Stimulated activated CD4-positive, alpha-beta T cell treated with anti-CD3 and anti-CD28 coated beads, Interleukin-1b, Interleukin-23, amount 100 ng/mL, for 24 hours (primary cell): ENCODE results near the gene LMCD1.
"Not testable (repeated sequence)": the region's sequence is repeated elsewhere in the genome, so short reads cannot be mapped to it uniquely, and the experiment has no call there.

Experiments
- DNase-seq, 4 experiments: peaks; one replicate each; pipeline ENCODE4 v3.0.0-alpha.2; 2020; ENCODE audit warnings: low read depth in 4 of 4, low spot score in 1 of 4

The LMCD1 gene

DNA sequence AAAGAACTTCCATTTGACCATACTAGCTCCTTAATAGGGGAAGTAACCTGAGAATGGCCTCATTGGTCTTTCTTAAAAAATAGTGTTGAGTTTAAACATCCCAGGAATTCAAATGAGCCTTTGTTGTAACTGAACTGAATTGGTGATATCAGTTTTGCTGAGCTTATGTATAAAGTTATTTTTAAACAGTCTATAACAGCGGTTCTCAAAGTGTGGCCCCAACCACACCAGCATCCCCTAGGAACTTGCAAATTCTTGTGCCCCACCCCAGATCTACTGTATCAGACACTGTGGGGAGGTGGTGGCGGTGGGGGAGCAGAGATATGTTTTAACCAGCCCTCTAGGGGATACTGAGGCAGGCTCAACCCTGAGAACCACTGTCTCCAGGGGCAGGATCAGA lies 57.0 kb downstream of the LMCD1 start:
- no peak for DNase-seq

DNA sequence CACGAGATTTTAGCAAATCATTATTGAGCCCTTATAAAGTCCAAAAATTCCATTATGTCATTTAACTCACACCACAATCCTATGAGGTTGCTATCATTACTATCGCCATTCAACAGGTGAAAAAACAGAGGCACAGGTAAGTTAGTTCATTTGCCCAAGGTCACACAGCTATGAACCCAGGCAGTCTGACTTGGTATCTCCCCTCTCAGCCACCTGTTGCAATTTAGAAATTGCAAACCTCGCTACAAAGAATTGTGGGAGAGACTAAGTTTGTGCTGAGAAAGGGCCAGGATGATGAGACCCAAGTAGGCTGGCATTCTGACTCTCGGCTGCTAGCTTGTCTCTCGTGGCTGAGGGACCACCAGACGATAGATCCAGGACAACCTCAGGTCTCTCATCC lies 57.7 kb downstream of the LMCD1 start:
- no peak for DNase-seq

DNA sequence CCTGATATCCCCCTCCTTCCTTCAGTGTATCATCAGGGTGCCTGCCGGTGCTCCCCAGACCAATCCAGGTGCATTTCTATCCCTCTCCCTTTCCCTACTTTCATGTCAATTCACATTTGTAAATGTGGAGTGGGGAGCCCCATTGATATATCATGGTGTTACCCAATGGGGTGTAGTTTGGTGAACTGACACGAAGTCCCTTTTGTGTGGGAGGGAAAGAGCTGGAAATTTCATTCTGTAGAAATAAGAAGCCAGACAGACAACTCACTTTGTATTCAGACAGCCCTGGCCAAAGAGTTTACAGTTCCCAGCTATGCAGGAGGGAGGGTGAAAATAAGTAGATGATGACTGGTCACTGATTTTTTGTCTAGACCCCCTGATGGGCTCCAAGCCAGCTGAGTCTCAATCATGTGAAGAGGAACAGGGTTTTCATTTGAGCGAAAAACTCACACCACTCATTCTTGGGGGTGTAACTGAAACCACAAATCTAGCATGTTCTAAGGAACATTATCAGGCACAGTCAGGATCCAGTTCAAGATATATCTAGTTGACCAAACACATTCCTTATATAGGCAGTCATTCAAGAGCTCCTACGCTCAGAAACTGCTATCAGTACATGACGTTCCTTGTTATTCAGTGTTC lies 58.9 kb downstream of the LMCD1 start:
- no peak for DNase-seq

DNA sequence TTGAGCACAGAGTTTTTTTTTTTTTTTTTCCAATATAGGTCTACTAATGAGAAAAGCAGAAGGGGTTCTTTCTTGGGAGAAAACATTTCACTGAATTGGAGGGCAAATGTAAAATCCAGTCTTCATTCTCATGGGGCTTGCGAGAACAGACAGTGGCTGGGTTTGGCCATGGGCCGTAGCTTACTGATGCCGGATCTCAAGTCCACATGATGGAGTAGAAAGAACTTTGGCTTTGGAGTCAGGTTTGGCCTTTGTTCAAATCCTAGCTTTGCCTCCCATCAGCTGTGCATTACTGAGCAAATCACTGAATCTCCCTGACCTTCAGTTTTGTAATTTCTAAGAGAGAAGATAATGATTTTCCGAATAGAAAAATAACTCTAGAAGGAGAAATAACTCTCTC lies 59.7 kb downstream of the LMCD1 start:
- no peak for DNase-seq

DNA sequence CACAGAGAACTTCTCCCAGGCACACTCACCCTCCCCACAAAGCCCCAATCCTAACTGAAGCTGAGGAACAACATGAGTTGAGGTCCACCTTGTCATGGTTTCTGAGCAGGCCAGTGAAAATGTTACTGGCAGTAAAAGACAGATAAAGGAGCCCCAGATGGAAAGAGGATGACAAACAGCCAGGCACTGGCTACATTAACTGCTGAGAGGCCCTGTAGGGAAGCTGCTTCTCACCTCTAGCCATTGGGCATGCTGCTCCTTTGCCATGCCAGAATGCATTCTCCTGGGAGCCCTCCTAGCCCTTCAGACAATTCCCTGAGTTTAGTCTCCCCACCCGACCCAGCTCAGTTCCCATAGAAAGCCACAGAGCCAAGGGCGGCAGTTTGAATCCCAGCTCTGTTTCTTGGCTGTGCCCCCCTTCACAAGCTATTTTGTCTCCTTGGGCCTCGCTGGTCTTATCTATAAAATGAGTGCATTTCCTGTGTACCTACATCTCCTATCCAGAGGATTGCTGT lies 60.5 kb downstream of the LMCD1 start:
- DNase-seq: no peak

DNA sequence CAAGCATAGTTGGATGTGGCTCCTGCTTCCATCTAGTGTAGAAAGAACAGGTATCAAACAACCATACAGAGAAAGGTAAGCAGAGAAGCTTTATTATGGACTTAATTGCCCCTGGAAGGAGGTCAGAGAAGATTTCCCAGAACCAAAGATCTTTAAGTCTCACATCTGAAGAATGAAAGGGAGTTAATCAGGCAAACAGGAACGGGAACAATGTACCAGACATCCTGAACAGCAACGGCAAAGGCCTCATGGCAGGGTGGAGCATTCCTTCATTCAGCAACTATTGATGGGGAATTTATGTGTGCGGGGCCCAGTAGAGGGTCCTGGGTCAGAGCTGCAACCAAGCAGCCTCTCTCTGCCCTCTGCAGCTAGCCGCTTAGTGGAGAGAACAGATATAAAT lies 61.5 kb downstream of the LMCD1 start:
- DNase-seq: no peak

DNA sequence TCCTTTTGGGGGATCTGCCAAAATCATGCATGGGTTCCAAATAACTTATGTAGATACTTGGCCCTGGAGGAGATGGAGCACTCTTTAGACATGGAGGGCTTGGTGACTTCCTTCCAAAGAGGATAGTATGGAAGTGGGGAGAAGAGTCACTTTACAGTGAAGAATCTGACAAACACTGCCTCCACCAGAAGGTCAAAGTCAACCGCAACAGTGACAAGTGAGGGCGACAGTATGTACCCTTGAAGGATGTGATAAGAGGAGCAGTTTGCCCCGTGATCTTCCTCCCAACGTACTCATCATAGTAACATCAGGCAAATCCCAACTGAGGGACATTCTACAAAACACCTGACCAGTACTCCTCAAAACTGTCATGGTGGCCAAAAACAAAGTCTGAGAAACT lies 62.0 kb downstream of the LMCD1 start:
- DNase-seq: no peak

DNA sequence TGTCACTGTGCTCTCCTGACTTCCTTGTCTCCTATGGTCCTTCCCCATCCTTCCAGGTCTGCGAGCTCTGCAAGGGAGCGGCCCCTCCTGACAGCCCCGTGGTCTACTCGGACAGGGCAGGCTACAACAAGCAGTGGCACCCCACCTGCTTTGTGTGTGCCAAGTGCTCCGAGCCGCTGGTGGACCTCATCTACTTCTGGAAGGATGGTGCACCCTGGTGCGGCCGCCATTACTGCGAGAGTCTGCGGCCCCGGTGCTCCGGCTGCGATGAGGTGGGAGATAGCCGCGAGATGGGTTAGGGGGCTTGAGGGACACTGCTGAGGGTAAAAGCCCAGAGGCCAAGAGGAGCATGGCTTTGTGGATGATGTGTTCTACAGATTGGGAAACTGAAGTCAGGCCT lies 63.8 kb downstream of the LMCD1 start:
- DNase-seq: no peak

DNA sequence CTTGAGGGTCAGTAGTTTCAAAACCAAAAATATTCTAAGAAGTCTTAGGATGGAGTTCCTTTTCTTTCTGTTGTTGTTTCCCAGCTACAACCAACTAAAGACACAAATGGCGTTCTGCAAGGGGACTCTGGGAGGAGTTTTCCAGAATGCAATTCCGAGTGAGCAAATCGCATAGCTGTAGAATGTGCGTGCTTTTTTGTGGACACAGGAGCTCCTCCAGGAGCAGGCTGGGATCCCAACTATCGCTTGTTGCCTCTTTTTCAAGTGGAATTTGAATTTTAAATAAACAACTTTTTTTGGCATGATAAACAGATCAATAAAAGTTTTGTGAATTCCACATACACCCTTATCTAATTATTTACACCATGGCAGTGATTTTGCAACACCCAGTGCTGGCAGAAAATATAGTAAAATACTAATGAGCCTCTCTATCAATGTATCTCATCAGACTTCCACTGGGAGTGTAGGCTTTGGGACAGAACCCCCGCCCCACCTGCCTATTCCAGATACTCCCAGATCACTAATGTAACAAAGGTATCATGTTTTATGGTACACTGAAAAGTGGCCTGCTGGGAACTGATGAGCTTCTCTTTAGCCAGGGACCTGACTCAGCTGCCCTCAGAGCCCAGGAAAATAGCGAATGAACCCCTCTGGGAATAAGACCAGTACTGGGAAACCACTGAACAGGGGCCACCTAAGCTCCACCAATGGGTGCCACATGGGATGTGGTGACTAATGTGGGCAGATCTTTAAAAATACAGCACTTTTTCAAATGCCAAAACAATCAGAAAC lies 66.4 kb downstream of the LMCD1 start:
- no peak for DNase-seq

DNA sequence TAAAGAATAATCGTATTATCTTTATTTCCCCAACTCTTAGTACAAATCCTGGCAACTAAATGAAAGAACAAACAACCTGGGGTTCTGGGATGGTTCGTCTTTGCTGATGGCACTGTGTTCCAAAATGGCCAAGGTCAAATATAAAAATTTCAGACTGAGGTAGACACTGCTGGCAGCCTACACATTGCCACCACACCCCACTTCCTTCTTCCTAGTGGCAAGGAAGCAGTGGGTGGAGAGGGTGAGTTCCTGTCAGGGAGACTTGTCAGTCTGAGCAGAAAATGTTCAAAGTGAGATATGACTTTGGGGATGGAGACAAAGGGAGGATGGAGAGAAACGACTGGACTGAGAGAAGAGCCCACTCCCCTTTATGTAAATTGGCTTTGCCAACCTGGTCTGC lies 69.6 kb downstream of the LMCD1 start:
- no peak for DNase-seq

DNA sequence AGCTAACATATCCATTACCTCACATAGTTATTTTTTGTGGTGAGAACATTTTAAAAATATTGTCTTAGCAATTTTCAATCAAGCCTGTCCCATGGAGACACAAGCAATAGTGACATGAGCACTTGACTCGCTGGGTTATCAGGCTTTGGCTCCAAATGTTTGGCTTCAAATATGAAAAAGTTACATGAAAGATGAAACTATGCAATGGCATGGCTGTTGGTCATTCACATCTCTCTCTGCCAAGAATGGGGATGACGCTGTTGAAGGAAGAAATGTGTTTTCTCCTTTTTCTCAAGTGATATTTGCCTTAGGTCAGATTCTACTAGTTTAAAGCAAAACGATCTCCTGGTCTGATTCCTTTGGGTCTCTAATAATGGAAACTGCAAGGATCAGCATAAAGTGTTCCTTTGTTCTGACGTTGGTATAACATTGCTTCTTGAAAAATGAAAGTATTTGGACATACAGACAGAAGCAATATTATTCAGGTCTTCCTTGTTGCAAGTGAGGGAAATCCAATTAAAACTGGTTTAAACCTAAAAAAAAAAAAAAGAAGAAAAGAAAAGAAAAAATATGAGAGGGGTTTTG lies 71.8 kb downstream of the LMCD1 start:
- DNase-seq: no peak

DNA sequence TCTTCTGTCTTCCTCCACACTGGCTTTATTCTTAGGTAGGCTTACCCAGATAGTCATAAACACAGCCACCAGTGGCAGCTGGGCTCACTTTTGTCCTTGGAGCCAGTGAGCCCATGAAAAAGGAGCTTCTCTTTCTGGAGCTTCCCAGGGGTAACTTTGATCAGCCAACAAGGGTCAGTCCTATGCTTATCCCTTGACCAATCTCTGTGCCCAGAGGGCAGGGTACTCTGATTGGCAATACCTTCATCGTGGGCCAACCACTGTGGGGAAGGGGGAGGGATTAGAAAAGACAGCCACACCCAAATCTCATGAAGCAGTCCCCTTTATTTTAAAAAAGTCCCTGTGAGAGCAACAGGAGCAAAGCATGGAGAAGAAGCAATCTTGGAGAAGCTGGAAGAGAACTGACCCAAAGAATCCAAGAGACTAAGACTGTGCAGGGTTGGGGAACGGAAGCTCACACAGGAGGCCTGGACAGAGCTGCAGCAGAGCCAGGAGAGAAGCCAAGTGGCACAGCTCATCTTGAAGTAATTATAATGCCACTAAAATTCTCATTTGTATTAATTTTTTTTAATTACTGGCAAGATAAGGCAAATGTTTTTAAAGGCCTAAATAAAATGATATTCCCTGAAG lies 72.5 kb downstream of the LMCD1 start:
- no peak for DNase-seq

DNA sequence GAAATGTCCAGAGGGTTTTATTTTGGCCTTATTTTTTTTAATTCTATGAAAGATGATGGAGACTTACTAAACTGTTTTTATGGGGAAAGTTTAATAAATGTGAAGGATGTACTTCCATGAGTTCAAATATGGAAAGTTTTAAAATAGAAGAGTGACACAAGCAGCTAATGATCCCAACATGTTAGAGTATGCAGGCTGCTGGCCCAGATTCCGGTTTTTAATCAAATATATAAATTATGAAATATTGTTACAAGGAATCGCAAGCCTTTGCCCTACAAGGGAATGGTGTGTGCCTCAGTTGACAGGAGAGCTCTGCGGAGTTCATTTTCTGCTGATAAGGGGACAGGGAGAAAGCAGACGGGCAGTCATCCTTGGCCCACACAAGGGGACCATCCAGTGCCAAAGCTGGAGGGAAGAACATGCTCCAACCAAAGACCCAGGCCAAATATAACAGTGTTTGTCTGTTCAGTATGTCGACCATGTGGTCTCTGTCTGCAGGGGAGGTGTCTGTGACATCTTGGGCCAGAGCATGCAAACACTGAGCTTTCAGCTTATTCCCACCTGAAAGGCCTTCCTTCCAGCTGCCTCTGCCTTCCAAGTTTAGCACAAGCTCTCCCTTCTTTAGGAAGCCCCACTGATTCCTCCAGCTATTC lies 73.2 kb downstream of the LMCD1 start:
- no peak for DNase-seq

DNA sequence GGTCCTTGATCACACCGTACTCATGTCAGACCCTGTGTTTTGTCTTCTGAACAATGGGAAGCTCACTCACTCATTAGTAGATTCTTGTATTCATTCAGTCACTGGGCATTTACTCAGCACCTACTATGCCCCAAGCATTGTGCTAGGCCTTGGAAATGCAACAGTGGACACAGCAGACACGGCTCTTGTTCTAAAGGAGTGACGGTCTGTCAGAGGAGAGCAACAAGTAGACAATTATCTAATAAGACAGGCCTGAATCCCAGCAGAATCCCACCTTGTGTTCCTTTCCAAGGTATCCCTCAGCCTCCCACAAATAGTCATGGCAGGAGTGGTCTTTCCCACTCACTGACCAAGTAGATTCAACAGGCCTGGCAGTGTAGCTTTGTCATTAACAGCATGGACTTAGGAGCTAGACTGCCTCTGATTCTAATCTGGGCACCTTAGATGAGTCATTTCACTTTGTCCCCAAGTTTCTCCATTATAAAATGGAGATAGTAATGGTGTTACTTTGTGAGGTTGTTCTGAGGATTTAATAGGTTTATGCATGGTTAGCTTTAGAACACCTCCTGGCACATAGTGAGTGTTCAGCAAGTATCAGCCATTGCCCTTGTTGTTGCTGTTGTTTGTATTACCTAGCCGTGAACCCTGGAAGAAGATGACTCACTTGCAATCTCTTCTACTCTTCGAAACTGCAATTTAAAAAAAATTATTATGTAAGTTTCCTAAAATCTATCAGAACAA lies 73.9 kb downstream of the LMCD1 start:
- no peak for DNase-seq

DNA sequence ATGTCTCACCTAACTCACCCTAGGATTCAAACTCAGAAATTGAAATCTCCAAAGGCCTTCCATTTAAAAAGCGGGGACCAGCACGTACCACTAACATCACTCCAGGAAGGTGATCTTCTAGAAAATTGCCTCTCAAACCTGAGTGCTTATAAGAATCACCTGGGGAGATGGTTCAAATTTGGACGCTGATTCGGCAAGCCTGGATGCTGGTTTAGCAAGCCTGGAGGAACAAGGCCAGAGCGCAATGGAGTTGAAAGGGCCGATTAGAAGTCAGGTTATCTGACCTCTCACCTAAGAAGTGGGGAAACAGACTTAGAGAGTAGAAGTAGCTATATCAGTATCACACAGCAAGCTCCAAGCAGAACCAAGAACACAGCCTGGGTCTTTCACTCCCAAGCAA lies 74.8 kb downstream of the LMCD1 start:
- no peak for DNase-seq

DNA sequence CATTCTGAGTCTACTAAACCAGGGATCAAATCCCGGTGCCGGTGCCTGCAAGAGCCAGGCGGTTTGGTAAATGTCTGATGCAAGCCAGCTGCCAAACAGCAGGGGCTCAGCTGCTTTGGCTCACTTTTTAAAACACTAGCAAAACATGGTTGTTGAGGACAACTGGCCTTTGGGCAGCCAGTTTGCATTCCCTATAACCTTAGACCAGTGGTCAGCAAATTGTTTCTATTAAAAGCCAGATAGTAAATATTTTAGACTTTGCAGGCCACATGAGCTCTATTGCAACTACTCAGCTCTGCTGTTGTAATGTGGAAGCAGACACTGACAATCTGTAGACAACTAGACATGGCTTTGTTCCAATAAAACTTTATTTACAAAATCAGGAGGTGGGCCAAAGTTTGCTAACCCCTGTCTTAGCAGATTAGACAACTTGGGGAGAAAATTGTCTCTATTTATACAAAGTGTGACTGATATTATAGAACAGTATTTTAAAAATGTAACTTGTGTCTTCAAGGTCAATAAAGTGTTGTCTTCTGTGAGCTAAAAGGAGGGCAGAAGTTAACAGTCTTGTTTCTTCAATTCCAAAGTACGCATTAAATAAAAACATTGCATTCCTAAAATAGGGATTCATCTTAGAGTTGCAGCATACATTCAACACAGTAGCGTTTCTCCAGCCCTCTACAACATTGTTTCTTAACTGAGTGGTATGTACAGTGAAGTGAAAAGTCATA lies 75.4 kb downstream of the LMCD1 start:
- DNase-seq: no peak

DNA sequence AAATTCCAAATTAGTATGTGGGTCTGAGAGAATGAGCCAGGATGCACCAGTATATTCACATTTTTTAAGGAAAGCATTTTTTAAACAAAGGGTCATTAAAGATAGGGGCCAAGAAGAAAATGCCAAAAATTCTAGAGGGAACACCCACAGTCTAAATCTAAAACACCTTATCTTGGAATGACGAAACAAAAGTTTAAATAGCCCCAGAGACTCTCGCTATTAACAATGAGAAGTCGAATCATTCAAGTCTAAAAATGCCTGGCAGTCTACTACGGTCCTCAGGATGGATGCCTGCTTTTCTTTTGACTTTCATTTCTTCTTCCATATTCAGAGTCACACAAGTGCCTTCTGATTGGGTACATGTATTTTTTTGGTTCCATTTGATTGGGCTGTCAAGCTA lies 76.7 kb downstream of the LMCD1 start:
- no peak for DNase-seq

DNA sequence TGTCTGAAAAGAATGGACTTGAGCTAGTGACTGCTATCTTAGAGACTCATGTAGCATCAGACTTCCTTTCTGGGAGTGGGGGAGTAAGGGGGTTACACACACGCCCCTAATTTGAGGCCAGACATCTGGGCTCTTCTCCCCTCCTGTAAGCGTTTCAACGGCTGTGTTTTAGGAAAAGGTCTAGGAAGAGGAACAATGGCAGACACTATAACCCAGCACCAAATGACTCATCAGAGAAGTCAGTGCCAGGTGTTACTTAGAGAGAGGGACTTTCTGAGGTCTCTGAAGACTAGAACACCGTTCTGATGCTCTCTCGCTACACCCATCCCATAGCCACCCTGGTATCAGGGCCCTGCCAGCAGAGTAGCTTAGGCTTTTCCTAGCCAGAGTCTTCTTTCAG lies 77.5 kb downstream of the LMCD1 start:
- DNase-seq: no peak

DNA sequence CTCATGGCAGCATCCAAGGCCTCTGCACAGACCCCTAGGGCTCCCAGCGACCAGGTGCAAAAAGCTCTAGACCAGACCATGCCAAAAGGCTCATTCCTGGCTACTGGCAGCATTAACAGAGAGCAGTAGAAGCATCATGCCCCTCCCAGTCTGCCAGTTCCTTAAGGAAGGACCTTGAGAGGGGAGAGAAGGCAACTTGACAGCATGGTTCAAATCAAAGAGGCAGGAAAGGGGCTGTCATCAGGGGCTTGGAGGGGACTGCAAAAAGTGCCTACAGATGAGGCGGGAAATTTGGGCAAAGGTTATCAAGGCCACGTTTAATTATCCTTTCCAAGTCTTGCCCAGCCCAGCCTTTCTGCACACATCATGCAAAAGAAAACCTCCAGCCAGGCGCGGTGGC lies 78.3 kb downstream of the LMCD1 start:
- DNase-seq: no peak

DNA sequence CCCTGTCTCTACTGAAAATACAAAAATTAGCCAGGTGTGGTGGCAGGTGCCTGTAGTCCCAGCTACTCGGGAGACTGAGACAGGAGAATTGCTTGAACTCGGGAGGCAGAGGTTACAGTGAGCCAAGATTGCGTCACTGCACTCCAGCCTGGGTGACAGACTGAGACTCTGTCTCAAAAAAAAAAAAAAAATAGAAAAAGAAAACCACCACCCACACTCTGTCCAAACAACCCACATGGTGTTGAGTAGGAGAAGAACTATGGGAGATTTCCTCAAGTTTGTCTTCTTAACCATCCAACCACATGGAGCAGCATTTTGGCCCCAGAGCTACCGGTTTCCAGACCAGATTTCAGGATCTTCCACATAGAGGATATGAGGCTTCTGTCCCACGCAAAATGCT lies 78.8 kb downstream of the LMCD1 start:
- not testable (repeated sequence) for DNase-seq
